GM19463 (cell line): ENCODE data around the gene UBE2I.
"Not testable (repeated sequence)": the region's sequence is repeated elsewhere in the genome, so short reads cannot be mapped to it uniquely, and the experiment has no call there.

Source experiments
- ATAC-seq: cut with Tn5 transposase; IDR thresholded peaks from one replicate; pipeline ENCODE4 v1.9.1; 2021; ENCODE audit warnings: mild to moderate bottlenecking, moderate library complexity; ENCODE audit not compliant: unreplicated experiment

The UBE2I gene

DNA sequence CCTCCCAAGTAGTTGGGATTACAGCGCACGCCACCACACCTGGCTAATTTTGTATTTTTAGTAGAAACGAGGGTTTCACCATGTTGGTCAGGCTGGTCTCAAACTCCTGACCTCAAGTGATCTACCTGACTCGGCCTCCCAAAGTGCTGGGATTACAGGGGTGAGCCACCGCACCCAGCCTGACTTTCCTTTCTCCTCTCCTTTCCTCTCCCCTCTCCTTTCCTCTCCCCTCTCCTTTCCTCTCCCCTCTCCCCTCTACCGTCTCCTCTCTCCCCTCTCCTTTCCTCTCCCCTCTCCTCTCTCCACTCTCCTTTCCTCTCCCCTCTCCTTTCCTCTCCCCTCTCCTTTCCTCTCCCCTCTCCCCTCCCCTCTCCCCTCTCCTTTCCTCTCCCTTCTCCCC lies 17.2 kb upstream of the UBE2I start:
- ATAC-seq = not testable (repeated sequence)

DNA sequence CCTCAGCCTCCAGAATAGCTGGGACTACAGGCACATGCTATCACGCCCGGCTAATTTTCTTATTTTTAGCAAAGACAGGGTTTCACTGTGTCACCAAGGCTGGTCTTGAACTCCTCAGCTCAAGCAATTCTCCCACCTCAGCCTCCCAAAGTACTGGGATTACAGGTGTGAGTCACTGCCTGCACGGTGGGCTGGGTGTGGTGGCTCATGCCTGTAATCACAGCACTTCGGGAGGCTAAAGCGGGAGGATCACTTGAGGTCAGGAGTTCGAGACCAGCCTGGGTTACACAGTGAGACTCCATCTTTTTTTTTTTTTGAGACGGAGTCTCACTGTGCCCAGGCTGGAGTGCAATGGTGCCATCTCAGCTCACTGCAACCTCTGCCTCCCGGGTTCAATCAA lies 16.6 kb upstream of the UBE2I start:
- not testable (repeated sequence) for ATAC-seq

DNA sequence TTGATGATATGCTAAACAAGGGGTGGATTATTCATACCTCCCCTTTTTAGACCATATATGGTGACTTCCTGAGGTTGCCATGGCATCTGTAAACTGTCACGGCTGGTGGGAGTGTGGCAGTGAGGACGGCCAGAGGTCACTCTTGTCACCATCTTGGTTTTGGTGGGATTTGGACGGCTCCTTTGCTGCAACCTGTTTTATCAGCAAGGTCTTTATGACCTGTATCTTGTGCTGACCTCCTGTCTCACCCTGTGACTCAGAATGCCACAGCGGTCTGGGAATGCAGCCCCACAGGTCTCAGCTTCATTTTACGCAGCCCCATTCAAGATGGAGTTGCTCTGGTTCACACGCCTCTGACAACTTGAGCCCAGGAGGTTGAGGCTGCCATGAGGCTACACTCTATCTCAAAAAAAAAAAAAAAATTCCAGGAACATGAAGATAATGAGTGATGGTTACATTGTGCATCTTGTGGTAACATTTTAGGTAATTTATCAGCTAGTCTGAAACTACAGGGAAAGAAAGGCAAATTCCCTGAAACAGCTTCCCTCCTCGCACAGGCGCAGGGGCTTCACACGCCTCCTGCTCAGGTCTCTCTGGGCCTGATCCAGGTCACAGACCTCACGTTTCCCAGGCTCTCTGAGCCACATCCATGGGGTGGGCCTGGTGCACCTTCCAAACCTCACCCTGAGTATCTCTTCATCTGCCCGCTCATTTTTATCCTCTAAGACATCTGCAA lies 15.3 kb upstream of the UBE2I start:
- no peak for ATAC-seq

DNA sequence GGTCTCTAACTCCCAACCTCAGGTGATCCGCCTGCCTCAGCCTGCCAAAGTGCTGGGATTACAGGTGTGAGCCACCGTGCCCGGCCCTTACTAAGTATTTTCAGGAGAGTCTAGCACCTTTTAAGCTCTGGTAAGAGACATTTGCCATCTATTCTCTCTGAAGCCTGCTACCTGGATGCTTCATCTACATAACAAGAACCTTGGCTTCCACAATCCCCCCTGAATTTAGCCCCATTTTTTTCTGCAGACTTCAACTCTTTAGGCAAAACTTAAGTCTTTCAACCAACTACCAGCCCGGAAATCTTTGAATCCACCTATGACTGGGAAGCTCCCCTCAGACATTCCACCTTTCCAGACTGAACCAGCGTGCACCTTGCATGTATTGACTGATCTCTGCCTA lies 14.0 kb upstream of the UBE2I start:
- no peak for ATAC-seq

DNA sequence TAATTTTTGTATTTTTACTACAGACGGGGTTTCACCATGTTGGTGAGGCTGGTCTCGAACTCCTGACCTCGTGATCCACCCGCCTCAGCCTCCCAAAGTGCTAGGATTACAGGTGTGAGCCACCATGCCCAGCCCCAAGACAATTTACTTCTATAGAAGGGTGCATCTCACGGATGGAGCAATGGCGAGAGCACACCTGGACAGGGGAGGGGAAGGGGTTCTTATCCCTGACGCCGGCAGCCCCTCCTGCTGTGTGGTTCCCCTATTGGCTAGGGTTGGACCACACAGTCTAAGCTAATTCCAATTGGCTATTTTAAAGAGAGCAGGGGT lies 12.8 kb upstream of the UBE2I start:
- ATAC-seq = not testable (repeated sequence)

DNA sequence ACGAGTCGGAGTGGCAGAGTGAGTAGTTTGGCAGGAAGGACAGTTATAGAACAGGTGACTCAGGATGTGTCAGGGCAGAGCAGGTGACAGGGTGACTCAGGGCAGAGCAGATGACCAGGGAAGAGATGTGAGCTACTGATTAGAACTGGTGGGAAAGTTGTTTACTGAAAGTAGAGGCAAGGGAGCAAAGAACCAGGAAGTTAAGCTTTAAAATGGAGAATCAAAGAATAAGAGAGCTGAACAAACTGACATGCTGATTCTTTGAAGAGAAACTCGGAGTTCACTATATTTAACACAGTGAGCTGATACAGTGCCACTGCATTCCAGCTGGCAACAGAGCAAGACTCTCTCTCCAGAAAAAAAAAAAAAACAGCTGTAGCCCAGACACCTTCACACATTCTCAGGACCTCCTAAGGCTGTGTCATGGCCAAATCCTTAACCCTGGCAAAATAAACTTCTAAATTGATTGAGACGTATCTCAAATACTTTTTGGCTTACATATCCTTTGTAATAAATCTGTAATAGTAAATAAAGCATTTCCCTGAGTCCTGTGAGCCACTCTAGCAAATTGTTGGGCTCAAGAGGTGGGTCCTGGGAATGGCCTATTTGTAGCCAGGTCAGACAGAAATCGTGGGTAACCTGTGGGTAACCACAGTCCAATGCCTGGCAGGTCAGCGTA lies 12.3 kb upstream of the UBE2I start:
- no peak for ATAC-seq

DNA sequence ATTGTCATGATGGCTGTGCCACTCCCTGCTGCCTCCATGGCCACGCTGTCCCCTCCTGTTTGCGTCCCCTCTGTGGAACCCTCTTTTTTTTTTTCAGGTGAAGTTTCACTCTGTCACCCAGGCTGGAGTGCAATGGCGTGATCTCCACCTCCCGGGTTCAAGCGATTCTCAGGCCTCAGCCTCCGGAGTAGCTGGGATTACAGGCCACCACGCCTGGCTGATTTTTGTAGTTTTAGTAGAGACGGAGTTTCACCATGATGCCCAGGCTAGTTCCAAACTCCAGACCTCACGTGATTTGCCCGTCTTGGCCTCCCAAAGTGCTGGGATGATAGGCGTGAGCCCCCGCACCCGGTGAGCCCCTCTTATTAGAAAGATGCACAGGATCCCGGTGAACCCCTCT lies 11.0 kb upstream of the UBE2I start:
- ATAC-seq = no peak

DNA sequence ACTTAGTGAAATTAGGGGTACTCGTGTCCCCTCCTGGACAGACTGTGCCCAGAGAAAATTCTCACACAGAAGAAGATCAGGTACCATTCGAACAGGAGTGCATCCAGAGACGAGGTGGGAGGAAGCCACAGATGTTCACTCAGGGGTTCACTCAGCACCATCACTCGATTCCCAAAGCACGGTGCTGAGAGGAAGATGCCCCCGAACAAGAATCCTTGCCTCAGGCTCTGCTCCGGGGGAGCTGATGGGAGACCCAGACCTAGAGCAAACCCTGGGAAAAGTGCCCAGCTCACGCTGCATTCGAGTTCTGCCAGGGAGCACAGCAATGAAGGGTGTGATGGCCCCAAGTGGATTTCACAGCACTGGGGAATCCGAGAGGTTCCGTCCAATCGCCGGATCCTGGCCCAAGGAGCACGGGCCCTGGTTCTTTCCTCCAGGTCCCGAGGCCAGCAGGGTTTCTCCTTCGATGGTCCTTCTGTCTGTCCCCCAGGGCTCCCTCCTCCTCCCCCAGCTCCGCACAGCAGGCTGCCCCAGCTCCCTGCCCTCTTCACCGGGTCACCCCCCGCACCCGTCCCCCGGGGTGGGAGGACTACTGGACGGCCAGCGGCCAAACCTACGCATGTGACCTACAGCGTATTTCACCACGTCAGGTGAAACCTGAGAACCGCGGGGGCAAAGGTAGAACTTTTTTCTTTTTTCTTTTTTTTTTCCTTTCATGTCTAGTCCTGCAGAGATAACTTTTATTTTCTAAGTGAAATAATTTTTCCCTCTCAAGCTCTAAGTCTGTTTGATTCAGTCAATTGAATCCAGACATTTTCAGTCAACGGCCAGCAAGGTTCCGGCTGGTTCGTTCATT lies 10.2 kb upstream of the UBE2I start:
- no peak for ATAC-seq

DNA sequence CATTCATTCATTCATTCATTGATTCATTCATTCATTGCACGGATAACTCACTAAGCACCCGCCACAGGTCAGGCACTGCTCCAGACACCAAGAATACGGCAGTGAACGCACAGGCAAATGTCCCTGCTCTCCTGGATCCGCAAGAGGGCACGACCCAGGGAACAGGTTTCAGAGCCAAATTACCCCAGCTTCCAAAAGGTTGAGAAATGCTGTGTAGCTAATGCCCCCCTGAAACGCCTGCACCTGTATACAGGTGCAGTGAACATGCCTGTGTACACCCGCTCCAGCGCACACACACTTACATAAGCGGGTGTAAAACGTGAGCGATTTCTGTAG lies 9.6 kb upstream of the UBE2I start:
- no peak for ATAC-seq

DNA sequence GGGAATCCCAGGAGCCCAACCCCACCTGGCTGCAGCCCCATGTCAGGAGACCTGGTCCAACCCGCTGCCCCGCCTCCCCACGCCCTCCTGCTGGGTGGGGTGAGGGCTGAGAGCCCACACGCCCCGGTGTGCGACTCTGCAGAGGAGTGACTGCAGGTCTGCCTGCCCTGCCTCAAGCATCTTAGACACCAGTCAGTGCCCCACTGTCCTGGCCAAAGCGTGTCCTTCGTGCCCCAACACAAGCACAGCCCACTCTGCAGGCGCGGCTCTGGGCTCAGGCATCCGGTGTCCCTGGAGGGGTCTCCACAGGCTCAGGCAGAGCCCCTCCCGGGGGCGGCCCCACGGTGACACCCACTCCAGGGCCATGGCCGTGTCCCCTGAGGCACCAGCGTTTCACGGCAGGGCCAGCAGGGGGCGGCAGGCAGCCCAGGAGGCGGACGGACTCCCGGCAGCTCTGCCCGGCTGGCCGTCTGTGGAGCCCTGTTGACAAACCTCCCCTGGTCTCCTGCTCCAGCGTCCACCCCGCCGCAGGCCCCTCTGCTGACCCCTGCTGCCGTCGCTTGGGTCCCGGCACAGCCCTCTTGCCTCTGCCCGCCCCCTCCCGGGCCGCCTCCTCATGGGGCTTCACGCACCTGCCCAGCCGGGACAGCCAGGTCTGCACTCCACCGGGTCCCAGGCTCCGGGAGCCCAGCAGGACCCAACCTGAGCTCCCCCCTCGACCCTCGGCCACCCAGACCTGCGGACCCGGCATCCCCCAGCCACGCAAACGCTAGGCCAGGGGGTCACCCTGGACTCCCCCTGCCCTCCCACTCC lies 8.6 kb upstream of the UBE2I start:
- no peak for ATAC-seq

DNA sequence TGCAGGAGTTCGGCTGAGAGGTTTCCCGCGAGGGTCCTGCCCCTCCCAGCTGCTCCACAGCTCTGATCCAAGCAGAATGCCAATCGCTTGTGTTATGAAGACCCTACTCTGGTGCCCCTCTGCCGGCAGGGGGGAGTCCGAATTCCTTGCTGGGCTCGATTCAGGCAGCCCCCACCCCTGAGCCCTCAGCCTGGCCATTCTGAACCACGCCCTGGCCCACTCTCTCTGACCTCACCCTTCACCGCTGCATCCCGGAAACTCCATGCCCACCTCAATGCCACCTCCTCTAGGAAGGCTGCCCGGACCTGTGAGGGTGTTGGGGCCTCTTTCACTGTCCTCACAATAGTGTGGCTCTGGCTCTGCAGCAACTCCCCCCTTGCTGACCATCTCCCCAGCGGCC lies 7.9 kb upstream of the UBE2I start:
- ATAC-seq = no peak

DNA sequence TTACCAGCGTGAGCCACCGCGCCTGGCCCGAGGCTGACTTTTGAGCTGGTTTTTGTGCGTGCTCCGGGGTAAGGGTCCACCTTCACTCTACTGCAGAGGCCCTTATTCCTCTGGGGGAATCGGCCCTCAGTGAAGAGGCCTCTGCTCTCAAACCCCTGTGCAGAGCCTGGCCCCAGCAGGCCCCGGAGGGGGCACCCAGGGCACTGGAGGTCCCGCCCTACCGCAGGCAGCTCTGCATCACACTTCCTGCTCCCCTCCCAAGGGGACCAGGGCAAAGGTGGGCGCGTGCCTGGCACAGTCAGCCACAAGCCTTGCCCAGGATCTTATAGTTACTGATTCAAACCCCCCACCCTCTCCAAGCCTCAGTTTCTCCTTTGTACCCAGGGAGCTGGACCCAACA lies 3.6 kb upstream of the UBE2I start:
- ATAC-seq = no peak

DNA sequence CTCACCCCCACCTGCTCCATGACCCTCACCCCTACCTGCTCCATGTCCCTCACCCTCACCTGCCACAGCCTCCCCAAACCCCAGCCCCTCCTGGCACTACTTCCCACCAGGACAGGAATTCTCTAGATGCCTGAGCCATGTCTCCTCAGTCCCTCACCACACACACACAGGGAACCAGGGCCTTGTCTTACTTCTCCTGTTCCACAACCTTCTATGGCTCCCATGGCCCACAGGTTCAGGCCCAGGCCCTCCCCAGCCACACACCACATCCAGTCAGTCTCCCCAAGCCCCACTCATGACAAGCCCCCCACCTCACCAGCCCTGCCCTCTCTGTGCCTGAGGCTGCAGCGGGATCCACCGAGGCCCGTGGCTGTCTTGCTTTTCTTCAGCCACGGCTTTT lies 3.1 kb upstream of the UBE2I start:
- ATAC-seq = no peak

DNA sequence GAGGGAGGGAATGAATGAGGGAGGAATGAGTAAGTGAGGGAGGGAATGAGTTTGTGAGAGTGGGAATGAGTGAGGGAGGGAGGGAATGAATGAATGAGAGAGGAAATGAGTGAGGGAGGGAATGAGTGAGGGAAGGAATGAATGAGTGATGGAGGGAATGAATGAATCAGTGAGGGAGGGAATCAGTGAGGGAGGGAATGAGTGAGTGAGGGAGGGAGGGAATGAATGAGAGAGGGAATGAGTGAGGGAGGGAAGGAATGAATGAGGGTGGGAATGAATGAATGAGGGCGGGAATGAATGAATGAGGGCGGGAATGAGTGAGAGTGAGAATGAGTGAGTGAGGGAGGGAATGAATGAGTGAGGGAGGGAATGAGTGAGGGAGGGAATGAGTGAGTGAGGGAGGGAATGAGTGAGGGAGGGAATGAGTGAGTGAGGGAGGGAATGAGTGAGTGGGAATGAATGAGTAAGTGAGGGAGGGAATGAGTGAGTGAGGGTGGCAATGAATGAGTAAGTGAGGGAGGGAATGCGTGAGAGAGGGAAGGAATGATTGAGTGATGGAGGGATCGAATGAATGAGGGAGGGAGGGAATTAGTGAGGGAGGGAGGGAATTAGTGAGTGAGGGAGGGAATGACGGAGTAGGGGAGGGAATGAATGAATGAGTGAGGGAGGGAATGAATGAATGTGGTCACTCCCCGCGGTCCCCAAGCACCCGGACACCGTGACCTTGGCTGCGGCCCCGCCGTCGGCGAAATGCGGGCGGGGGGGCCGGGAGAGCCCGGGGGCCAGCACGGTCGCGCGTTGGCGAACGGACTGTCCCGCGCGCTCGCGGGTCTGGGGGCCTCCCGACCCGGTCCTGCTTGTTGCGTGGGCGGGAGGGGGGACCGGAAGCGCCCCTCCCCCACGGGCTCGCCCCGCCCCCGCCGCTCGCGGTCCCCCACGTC lies 1.1 kb upstream of the UBE2I start:
- ATAC-seq = peak; percentile 16

DNA sequence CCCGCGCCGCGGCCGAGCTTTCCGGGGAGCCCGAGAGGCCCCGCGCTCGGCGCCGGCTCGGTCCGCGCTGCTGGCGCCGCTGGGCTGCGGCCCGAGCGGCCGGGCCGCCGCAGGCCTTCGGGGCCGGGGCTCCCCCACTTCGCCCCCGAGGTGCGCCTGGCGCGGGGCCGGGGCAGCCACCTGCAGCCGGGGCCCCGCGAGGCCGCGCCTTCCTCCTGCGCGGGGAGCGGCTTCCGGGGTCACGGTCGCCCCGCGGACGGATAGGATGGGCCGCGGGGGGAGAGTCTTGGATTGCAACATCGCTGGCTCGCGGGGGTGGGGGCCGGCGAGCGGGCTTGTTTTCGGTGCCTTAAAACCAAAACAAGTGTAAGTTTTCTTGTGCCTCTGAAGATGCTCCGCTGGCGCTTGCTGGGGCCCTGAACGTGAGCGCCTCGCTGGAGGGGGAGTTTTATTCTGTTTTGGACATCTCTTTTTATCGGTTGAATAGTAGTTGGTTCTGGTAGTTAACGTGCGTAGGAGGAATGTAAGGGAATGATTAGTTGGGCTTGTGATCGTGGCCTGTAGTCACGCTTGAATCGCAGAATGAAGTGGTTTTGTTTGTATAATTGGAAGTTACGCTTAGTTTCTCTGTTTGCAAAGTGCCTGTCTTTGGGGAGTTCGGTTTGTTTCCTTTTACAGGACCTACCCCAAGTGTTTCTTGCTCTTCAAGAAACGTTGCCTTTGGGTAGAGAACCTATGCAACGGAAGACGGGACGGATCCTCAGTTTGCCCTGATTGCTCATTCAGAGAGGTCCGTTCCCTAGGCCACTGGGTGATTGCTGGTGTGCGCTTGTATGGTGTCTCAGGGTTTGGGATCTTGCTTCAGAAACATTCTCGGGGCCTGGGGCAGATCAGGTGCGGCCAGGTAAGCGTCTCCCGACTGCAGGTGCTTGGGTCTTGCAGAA lies 724 bp downstream of the UBE2I start:
- peak; percentile 10 for ATAC-seq

DNA sequence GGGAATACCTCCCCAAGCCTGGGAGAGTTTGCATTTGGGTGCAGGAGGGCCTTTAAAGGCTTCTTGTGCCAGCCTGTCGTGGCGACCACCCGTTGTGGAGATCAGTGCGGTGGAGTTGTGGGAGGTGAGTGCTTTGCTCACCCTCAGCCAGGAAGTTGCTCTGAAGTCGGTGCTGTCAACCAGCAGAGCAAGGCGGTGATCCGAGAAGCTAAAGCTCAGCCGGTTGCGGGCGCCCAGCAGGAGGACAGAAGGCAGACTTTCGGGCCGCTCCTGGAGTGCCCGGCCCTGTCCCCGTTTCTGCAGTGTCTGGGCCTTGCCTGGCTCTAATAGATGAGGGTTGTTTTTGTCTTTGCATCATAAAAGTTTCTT lies 1.4 kb downstream of the UBE2I start:
- no peak for ATAC-seq

DNA sequence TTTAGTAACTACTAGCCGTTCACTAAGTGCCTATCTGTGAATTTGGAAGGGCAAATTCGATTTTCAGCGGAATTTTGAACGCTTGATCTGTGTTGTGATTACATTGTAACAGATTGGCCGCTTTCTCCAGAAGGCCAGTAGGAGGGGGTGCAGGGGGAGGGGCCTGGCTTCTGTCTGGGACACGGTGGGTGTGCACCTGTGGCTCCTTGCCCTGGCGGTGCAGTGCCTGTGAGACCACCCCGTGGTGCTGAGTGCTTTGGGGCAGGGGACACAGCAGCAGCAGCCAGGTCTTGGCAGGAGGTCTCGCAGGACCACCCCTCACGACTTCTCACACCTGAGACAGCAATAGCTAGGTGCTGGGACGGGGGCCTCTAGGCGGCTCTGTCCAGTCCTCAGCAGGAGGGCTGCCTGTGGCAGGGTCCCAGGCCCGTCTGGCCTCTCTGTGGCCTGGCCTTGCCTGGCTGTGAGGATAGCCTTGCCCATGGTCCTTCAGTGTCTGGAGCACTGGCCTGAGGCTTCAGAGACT lies 1.8 kb downstream of the UBE2I start:
- no peak for ATAC-seq

DNA sequence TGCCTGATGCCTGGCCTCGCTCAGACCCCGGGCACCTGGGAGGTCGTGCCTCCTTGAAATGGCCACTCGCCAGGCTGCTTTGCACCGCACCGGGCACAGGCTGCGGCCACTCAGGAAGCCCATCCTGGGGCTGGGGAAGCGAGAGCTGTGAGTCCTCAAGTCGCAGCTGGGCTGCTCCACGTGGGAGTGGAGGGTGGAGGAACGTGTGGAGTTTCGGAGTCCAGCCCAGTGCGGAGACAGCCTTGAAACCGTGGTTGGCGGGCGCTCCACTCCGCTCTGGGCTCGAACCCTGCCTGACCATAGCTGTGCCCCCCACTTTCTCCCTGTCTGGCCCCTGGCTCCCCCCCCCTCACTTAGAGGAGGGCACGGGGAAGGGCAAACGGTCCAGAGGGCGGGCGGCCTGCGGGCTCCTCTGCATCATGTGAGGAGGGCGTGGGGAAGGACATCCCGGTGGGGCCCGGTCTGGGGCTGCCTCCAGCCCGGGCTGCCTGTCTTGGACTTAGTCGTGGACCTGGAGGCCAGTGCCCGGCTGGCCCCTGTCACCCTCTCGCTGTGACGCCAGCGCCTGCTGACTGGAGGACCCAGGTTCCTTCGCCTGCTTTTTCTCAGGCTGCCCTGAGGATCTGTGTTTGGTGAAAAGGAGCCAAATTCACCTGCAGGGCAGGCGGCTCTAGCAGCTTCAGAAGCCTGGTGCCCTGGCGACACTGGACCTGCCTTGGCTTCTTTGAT lies 2.5 kb downstream of the UBE2I start:
- no peak for ATAC-seq
